Inflammatory macrophage treated with lipopolysaccharide for 1 hour (primary cell): Measurements from ENCODE around the gene SYCE1L.
"Not testable (repeated sequence)": the region's sequence is repeated elsewhere in the genome, so short reads cannot be mapped to it uniquely, and the experiment has no call there.

Experiments
- DNase-seq, 2 donors: peaks; one replicate each; pipeline ENCODE4 v3.0.0-alpha.2; 2020 to 2022

Gene SYCE1L

GRCh38 chr16:77206533-77206932, 7.3 kb downstream of the SYCE1L start:
- no peak for DNase-seq

GRCh38 chr16:77207030-77207429, 7.8 kb downstream of the SYCE1L start:
- no peak for DNase-seq

- DNase-seq: no peak
Observed at GRCh38 chr16:77208382-77208781, 9.2 kb downstream of the SYCE1L start.

GRCh38 chr16:77211880-77212740, 12.9 kb downstream of the SYCE1L start:
- peak; percentile 16 to 29 for DNase-seq

- peak; percentile 35 to 60 for DNase-seq
Observed at GRCh38 chr16:77212741-77213541, 13.7 kb downstream of the SYCE1L start.

- DNase-seq: peak in 1 of 2 donors; percentile 9
Observed at GRCh38 chr16:77213542-77214106, 14.4 kb downstream of the SYCE1L start.

- DNase-seq: no peak
Observed at GRCh38 chr16:77214411-77215138, 15.4 kb downstream of the SYCE1L start.

- DNase-seq: no peak
Observed at GRCh38 chr16:77219437-77219836, 20.2 kb downstream of the SYCE1L start.

- DNase-seq: no peak
Observed at GRCh38 chr16:77220427-77220826, 21.2 kb downstream of the SYCE1L start.

GRCh38 chr16:77221482-77221881, 22.3 kb downstream of the SYCE1L start:
- DNase-seq: peak in 1 of 2 donors; percentile 33

GRCh38 chr16:77223184-77223583, 24.0 kb downstream of the SYCE1L start:
- peak in 1 of 2 donors; percentile 28 for DNase-seq

- DNase-seq: no peak
Observed at GRCh38 chr16:77225182-77225581, 26.0 kb downstream of the SYCE1L start.

GRCh38 chr16:77227745-77228144, 28.5 kb downstream of the SYCE1L start:
- no peak for DNase-seq

GRCh38 chr16:77231047-77231446, 31.8 kb downstream of the SYCE1L start:
- no peak for DNase-seq

- DNase-seq: no peak
Observed at GRCh38 chr16:77233799-77234519, 34.8 kb downstream of the SYCE1L start.

- DNase-seq: no peak
Observed at GRCh38 chr16:77234611-77235010, 35.4 kb downstream of the SYCE1L start.

GRCh38 chr16:77236063-77236511, 36.9 kb downstream of the SYCE1L start:
- peak; percentile 68 to 96 for DNase-seq

GRCh38 chr16:77238593-77238992, 39.4 kb downstream of the SYCE1L start:
- no peak for DNase-seq

GRCh38 chr16:77242471-77242870, 43.3 kb downstream of the SYCE1L start:
- not testable (repeated sequence) for DNase-seq

- DNase-seq: no peak
Observed at GRCh38 chr16:77246150-77246549, 46.9 kb downstream of the SYCE1L start.

GRCh38 chr16:77250400-77250799, 51.2 kb downstream of the SYCE1L start:
- no peak for DNase-seq
